Psoas muscle (tissue), 8 donors: ENCODE measurements around the gene CCDC6. TPM values are rescaled to one million over a fixed set of nuclear protein-coding genes. Genes with fewer than 3 reads are reported as not detected.

ENCODE experiments used
- ATAC-seq, 4 donors: fragments of 200-7000 bp; cut with Tn5 transposase; one replicate each; pipeline ENCODE4 v1.9.1; 2020; ENCODE audit warnings: moderate library complexity in 3 of 4, mild to moderate bottlenecking in 2 of 4
- DNase-seq, 2 donors: peaks; one replicate each; pipeline ENCODE4 v3.0.0-alpha.2; 2020
- H3K27ac ChIP-seq: fragments of 200-600 bp; one replicate; pipeline ENCODE4 v1.8.0; 2022
- H3K27me3 ChIP-seq, 3 donors: fragments of 200-600 bp in 1 of 3; one replicate each; pipeline versions ENCODE4 v1.6.1 to v1.8.0; 2013 to 2022; ENCODE audit warnings: low read length in 2 of 3, mild to moderate bottlenecking in 2 of 3, moderate library complexity in 1 of 3; ENCODE audit not compliant: insufficient read depth in 3 of 3
- H3K36me3 ChIP-seq, 2 donors: fragments of 200-600 bp in 1 of 2; one replicate each; pipeline versions ENCODE4 v1.6.1 to v1.8.0; 2013 to 2022; ENCODE audit warnings: low read depth in 1 of 2, mild to moderate bottlenecking in 1 of 2, moderate library complexity in 1 of 2; ENCODE audit not compliant: insufficient read depth in 1 of 2
- H3K4me1 ChIP-seq: fragments of 200-600 bp; one replicate; pipeline ENCODE4 v1.8.0; 2022
- H3K4me3 ChIP-seq: fragments of 200-600 bp; one replicate; pipeline ENCODE4 v1.8.0; 2022; ENCODE audit warnings: mild to moderate bottlenecking
- H3K9me3 ChIP-seq: fragments of 200-600 bp; one replicate; pipeline ENCODE4 v1.8.0; 2022
- WGBS, 3 donors: extraction: QIAGEN DNeasy Blood & Tissue Kit; methylation state at CpG; one replicate each; pipeline versions ENCODE4 v1.1.6 to v1.1.7; 2013; 5-methylcytosine and 5-hydroxymethylcytosine counted together
- intact Hi-C, 2 donors: fragments of 100-400 bp; cut with DNase I; formaldehyde crosslinking; loops; one replicate each; pipeline versions ENCODE4 v1.11.0 to v1.14.2; 2022
- polyA plus RNA-seq, 3 donors: library from polyadenylated mRNA; stranded (reverse); fragments of 200-250 nt; gene quantifications; one replicate each; pipeline ENCODE4 v1.2.3, GENCODE V29; 2013
- total RNA-seq, 4 donors: library from RNA; stranded (reverse); fragmentation: NEBNext Ultra II Directional in 2 of 4; extraction: Animal tissue kit (Norgen Biotek cat#: 25700) in 2 of 4; gene quantifications; one replicate each; pipeline versions ENCODE4 v1.2.1 to v1.2.4, GENCODE V29; 2021 to 2023
- TF ChIP-seq, protein P1 (sequence below): fragments of 200-600 bp; IDR thresholded peaks from one replicate; pipeline ENCODE4 v1.8.0; 2022; ENCODE audit warnings: antibody characterized with exemption
- donor health status: healthy with polysubstance abuse.
- donor health status: DM: no; HTN: no; CAD: no; lungs with moderate emphysema.
- donor health status: Bipolar disorder and iron deficiency.
- donor health status: healthy.
- donor health status: DM: yes; HTN: yes; CAD: no.
- donor health status: DM: no; HTN: no; CAD: no.
- donor health status: DM: no; HTN: no; CAD: no.
- donor health status: DM: yes; HTN: yes; CAD: no.

Gene CCDC6
- total and polyA plus RNA-seq, 7 donors: 9.2 to 40.1 (median 16.2) TPM

DNA sequence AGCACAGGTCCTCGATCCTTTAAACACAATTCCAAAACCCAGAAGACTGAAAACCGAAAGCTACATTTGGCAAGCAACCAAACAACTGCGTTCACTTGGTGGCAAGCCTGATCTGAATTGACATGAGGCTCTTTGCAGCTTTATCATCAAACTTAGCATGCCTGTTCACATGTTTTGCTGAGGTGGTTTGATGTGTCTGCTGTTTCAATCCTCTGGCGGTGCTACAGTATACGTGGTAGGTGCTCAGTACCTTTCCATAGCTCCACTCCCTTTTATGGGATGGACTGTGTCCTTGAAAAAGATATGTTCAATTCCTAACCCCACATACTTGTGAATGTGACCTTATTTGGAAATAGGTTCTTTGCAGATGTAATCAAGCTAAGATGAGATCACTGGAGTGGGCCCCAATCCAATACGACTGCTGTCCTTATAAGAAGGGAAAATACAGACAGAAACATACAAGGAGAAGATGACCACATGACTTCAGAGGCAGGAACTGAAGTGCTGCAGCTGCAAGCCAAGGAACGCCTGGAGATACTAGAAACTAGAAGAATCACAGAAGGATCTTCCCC, 33.4 kb downstream of the CCDC6 start:
- 24 to 46% (median 30%) methylated on average over 7 of the region's 7 CpGs for WGBS, 3 donors

DNA sequence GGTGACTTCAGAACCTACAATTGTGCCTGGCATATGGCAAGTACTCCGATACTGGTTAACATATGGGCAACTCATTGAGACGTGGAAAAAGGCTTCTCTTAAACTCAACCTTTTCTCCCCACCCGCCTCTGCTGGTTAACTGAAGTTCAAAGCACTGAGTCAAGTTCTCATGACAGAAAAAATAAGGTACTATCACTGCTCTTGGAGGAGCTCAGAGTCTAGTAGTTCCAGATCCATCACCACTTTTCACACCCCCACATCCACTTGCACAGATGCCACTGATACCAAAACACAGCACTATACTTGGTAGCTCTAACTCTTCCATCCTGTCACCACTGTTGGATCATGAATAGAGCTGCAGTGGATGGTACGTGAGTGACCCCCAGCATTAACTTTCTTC, 36.2 kb downstream of the CCDC6 start:
- Histone ChIP-seq H3K4me3 (no peak overlapping the region), H3K27ac (no peak overlapping the region), H3K36me3 (no peaks in the 10 kb centered on the region), H3K27me3 (no peaks in the 10 kb centered on the region), H3K4me1 (peaks cover 37% of the 10 kb centered on the region), H3K9me3 (no peaks in the 10 kb centered on the region)
- DNase-seq (no peak), ATAC-seq (no peak)
- TF ChIP-seq, protein P1, sequence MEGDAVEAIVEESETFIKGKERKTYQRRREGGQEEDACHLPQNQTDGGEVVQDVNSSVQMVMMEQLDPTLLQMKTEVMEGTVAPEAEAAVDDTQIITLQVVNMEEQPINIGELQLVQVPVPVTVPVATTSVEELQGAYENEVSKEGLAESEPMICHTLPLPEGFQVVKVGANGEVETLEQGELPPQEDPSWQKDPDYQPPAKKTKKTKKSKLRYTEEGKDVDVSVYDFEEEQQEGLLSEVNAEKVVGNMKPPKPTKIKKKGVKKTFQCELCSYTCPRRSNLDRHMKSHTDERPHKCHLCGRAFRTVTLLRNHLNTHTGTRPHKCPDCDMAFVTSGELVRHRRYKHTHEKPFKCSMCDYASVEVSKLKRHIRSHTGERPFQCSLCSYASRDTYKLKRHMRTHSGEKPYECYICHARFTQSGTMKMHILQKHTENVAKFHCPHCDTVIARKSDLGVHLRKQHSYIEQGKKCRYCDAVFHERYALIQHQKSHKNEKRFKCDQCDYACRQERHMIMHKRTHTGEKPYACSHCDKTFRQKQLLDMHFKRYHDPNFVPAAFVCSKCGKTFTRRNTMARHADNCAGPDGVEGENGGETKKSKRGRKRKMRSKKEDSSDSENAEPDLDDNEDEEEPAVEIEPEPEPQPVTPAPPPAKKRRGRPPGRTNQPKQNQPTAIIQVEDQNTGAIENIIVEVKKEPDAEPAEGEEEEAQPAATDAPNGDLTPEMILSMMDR: no peak
- intact Hi-C loops: no loop called here
- 96 to 98% (median 97%) methylated on average over 4 of the region's 4 CpGs for WGBS, 3 donors

More for the DNA sequence above, 33.4 kb downstream of the CCDC6 start:
- intact Hi-C loops: loop anchor here in 1 of 2 donors (2.0 kb wide), 1 partner anchor 34 kb away; the partner anchor contains the start of gene CCDC6
- no peaks in the 10 kb centered on the region for H3K27me3 ChIP-seq
- TF ChIP-seq, protein P1: no peak
- ATAC-seq: peak in 2 of 4 donors; percentile 23 to 38
- no peaks in the 10 kb centered on the region for H3K36me3 ChIP-seq
- H3K4me3 ChIP-seq: no peak overlapping the region
- H3K27ac ChIP-seq: peak overlapping the region; percentile 54
- H3K9me3 ChIP-seq: no peaks in the 10 kb centered on the region
- H3K4me1 ChIP-seq: peaks cover 46% of the 10 kb centered on the region
- peak in 1 of 2 donors; percentile 19 for DNase-seq

DNA sequence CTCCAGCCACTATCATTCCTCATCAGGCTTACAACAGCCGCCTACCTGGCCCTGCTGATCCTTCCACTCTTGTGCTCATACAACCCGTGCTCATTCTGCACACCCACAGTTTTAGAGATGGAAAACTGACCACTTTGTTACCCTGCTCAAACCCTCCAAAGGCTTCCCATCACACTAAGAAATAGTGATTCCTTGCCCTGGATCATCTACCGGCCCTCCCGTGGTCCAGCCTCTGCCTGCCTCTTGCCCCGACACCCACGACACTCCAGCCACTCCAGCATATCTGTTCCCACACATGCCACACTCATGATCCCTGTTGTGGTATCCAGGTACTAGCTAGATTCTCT, 36.8 kb downstream of the CCDC6 start:
- intact Hi-C loops: loop anchor here (5.0 kb wide), 2 partner anchors 33 to 163 kb away; no protein-coding TSS in a partner anchor
- Histone ChIP-seq H3K9me3 (no peaks in the 10 kb centered on the region), H3K27ac (no peak overlapping the region), H3K4me3 (no peak overlapping the region), H3K27me3 (no peaks in the 10 kb centered on the region), H3K4me1 (peaks cover 43% of the 10 kb centered on the region), H3K36me3 (no peaks in the 10 kb centered on the region)
- DNase-seq: no peak
- 95 to 96% (median 96%) methylated on average over 6 of the region's 6 CpGs for WGBS, 3 donors
- no peak for ATAC-seq
- TF ChIP-seq, protein P1: no peak

DNA sequence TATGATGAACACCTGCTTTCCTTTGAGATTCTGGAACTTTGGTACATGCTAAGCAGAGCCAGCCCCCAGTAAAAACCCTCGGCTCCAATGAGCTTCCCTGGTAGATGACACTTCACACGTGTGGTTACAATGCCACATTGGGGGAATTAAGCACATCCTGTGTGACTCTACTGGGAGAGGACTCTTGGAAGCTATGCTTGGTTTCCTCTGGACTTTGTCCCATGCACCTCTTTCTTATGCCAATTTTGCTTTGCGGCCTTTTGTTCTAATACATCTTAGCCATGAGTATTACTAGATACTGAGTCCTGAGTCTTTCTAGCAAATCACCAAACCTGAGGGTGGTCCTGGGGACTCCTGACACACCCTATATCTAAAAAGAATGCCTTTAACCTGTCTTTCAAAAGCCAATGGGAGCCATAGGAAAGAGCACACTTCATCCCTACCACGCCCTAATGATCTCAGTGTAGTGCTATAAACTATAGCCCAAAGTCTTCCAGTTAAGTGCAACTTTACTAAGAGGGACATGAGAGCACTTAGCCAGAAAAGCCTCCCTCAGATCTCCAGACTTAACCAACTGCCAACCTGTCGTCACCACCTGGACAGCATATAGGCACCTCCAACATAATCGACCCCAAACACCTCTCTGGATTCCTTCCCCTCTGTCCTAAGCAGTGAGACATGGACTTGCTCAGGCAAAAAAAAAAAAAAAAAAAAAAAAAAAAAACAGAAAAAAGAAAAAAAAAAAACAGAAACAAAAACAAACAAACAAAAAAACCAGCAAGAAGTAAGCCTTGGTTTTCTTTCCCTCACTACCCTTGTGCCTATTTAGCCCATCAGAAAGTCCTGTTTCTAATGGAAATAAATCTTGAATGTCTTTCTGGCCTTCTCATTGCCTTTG, 37.4 kb downstream of the CCDC6 start:
- H3K9me3 ChIP-seq: no peaks in the 10 kb centered on the region
- H3K36me3 ChIP-seq: no peaks in the 10 kb centered on the region
- TF ChIP-seq, protein P1: no peak
- H3K27ac ChIP-seq: no peak overlapping the region
- intact Hi-C loops: loop anchor here (5.0 kb wide), 2 partner anchors 33 to 163 kb away; no protein-coding TSS in a partner anchor
- DNase-seq (no peak), ATAC-seq (no peak)
- WGBS, 3 donors: 62 to 76% (median 66%) methylated on average over 6 of the region's 6 CpGs
- no peaks in the 10 kb centered on the region for H3K27me3 ChIP-seq
- peaks cover 45% of the 10 kb centered on the region for H3K4me1 ChIP-seq
- H3K4me3 ChIP-seq: no peak overlapping the region
